Vagina (tissue), 2 donors: Measurements from ENCODE around the gene EML6.

ENCODE experiments used
- CTCF ChIP-seq, 3 experiments: fragments of 450-650 bp in 2 of 3; fragments of 200-600 bp in 1 of 3; sonication (generic) in 1 of 3; IDR thresholded peaks; one replicate each; pipeline ENCODE4 v1.5.1; 2017 to 2019; ENCODE audit warnings: antibody characterized with exemption in 3 of 3, mild to moderate bottlenecking in 2 of 3, moderate library complexity in 2 of 3
- POLR2A ChIP-seq, 2 donors: fragments of 450-650 bp; IDR thresholded peaks; one replicate each; pipeline ENCODE4 v1.6.1; 2017; ENCODE audit warnings: antibody characterized with exemption in 2 of 2, mild to moderate bottlenecking in 2 of 2, moderate library complexity in 2 of 2
- POLR2AphosphoS5 ChIP-seq, 2 donors: sonication (generic); formaldehyde crosslinking; IDR thresholded peaks; one replicate each; pipeline ENCODE4 v1.9.0; 2017; ENCODE audit warnings: antibody characterized with exemption in 2 of 2, mild to moderate bottlenecking in 2 of 2, low read depth in 1 of 2; ENCODE audit not compliant: insufficient read depth in 1 of 2

- TF ChIP-seq POLR2A (IDR thresholded peaks at IDR 0.05) (no peak), POLR2AphosphoS5 (IDR thresholded peaks at IDR 0.05; ENCODE audit: insufficient read depth in 1 of 2, low read depth in 1 of 2) (no peak), CTCF (IDR thresholded peaks at IDR 0.05) (no peak)
Observed at GRCh38 chr2:54897420-54898310, 174.2 kb downstream of the EML6 start.
